Psoas muscle (tissue), 8 donors: ENCODE measurements around the gene PARVB. TPM values are rescaled to one million over a fixed set of nuclear protein-coding genes. Genes with fewer than 3 reads are reported as not detected.

Experiments used
- ATAC-seq, 4 donors: fragments of 200-7000 bp; cut with Tn5 transposase; one replicate each; pipeline ENCODE4 v1.9.1; 2020; ENCODE audit warnings: moderate library complexity in 3 of 4, mild to moderate bottlenecking in 2 of 4
- DNase-seq, 2 donors: peaks; one replicate each; pipeline ENCODE4 v3.0.0-alpha.2; 2020
- H3K27ac ChIP-seq: fragments of 200-600 bp; one replicate; pipeline ENCODE4 v1.8.0; 2022
- H3K27me3 ChIP-seq, 3 donors: fragments of 200-600 bp in 1 of 3; one replicate each; pipeline versions ENCODE4 v1.6.1 to v1.8.0; 2013 to 2022; ENCODE audit warnings: low read length in 2 of 3, mild to moderate bottlenecking in 2 of 3, moderate library complexity in 1 of 3; ENCODE audit not compliant: insufficient read depth in 3 of 3
- H3K36me3 ChIP-seq, 2 donors: fragments of 200-600 bp in 1 of 2; one replicate each; pipeline versions ENCODE4 v1.6.1 to v1.8.0; 2013 to 2022; ENCODE audit warnings: low read depth in 1 of 2, mild to moderate bottlenecking in 1 of 2, moderate library complexity in 1 of 2; ENCODE audit not compliant: insufficient read depth in 1 of 2
- H3K4me1 ChIP-seq: fragments of 200-600 bp; one replicate; pipeline ENCODE4 v1.8.0; 2022
- H3K4me3 ChIP-seq: fragments of 200-600 bp; one replicate; pipeline ENCODE4 v1.8.0; 2022; ENCODE audit warnings: mild to moderate bottlenecking
- H3K9me3 ChIP-seq: fragments of 200-600 bp; one replicate; pipeline ENCODE4 v1.8.0; 2022
- WGBS, 3 donors: extraction: QIAGEN DNeasy Blood & Tissue Kit; methylation state at CpG; one replicate each; pipeline versions ENCODE4 v1.1.6 to v1.1.7; 2013; 5-methylcytosine and 5-hydroxymethylcytosine counted together
- intact Hi-C, 2 donors: fragments of 100-400 bp; cut with DNase I; formaldehyde crosslinking; loops; one replicate each; pipeline versions ENCODE4 v1.11.0 to v1.14.2; 2022
- polyA plus RNA-seq, 3 donors: library from polyadenylated mRNA; stranded (reverse); fragments of 200-250 nt; gene quantifications; one replicate each; pipeline ENCODE4 v1.2.3, GENCODE V29; 2013
- total RNA-seq, 4 donors: library from RNA; stranded (reverse); fragmentation: NEBNext Ultra II Directional in 2 of 4; extraction: Animal tissue kit (Norgen Biotek cat#: 25700) in 2 of 4; gene quantifications; one replicate each; pipeline versions ENCODE4 v1.2.1 to v1.2.4, GENCODE V29; 2021 to 2023
- TF ChIP-seq, protein P1 (sequence below): fragments of 200-600 bp; IDR thresholded peaks from one replicate; pipeline ENCODE4 v1.8.0; 2022; ENCODE audit warnings: antibody characterized with exemption
- donor health status: healthy with polysubstance abuse.
- donor health status: DM: no; HTN: no; CAD: no; lungs with moderate emphysema.
- donor health status: Bipolar disorder and iron deficiency.
- donor health status: healthy.
- donor health status: DM: yes; HTN: yes; CAD: no.
- donor health status: DM: no; HTN: no; CAD: no.
- donor health status: DM: no; HTN: no; CAD: no.
- donor health status: DM: yes; HTN: yes; CAD: no.

Gene PARVB
- total and polyA plus RNA-seq, 7 donors: 84.5 to 172 (median 103) TPM

GRCh38 chr22:43980579-43980978 lies 43.5 kb upstream of the PARVB start:
- Histone ChIP-seq H3K27me3 (no peaks in the 10 kb centered on the region), H3K9me3 (no peaks in the 10 kb centered on the region), H3K4me3 (no peak overlapping the region), H3K4me1 (no peaks in the 10 kb centered on the region), H3K36me3 (peaks cover 15 to 100% of the 10 kb centered on the region in 2 donors), H3K27ac (no peak overlapping the region)
- TF ChIP-seq, protein P1, sequence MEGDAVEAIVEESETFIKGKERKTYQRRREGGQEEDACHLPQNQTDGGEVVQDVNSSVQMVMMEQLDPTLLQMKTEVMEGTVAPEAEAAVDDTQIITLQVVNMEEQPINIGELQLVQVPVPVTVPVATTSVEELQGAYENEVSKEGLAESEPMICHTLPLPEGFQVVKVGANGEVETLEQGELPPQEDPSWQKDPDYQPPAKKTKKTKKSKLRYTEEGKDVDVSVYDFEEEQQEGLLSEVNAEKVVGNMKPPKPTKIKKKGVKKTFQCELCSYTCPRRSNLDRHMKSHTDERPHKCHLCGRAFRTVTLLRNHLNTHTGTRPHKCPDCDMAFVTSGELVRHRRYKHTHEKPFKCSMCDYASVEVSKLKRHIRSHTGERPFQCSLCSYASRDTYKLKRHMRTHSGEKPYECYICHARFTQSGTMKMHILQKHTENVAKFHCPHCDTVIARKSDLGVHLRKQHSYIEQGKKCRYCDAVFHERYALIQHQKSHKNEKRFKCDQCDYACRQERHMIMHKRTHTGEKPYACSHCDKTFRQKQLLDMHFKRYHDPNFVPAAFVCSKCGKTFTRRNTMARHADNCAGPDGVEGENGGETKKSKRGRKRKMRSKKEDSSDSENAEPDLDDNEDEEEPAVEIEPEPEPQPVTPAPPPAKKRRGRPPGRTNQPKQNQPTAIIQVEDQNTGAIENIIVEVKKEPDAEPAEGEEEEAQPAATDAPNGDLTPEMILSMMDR: no peak
- intact Hi-C loops: no loop called here
- no peak for DNase-seq
- 92 to 98% (median 97%) methylated on average over 7 of the region's 7 CpGs for WGBS, 3 donors
- no peak for ATAC-seq

- ATAC-seq (no peak), DNase-seq (no peak)
- Histone ChIP-seq H3K9me3 (no peaks in the 10 kb centered on the region), H3K4me1 (no peaks in the 10 kb centered on the region), H3K36me3 (peaks cover 15 to 100% of the 10 kb centered on the region in 2 donors), H3K4me3 (no peak overlapping the region), H3K27ac (no peak overlapping the region), H3K27me3 (no peaks in the 10 kb centered on the region)
- intact Hi-C loops: no loop called here
- WGBS, 3 donors: 93 to 95% (median 94%) methylated on average over 17 of the region's 17 CpGs
- TF ChIP-seq, protein P1: no peak
These were observed 43.1 kb upstream of the PARVB start for GRCh38 chr22:43980996-43981395.

DNA sequence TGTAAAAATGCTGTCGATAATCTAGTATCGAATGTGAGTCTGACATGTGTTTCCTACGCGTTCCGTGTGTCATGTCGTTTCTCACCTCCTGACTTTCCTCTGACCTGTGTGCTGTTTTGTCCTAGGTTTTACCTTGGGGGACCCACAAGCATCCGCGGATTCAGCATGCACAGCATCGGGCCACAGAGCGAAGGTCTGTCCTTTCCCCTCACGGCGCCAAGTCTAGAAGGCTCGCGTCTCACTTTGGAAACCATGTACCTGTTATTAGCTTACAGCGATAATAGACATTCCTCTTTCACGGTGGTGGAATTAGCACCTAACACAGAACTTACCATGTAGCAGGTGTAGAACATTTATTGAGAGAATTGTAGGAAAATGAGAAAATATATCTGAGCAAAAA lies 40.3 kb upstream of the PARVB start:
- no peak for DNase-seq
- Histone ChIP-seq H3K36me3 (peaks cover 5 to 99% of the 10 kb centered on the region in 2 donors), H3K9me3 (no peaks in the 10 kb centered on the region), H3K27ac (no peak overlapping the region), H3K4me1 (peaks cover 12% of the 10 kb centered on the region), H3K4me3 (no peak overlapping the region), H3K27me3 (no peaks in the 10 kb centered on the region)
- TF ChIP-seq, protein P1: no peak
- intact Hi-C loops: no loop called here
- 92 to 96% (median 95%) methylated on average over 16 of the region's 16 CpGs for WGBS, 3 donors
- ATAC-seq: no peak

DNA sequence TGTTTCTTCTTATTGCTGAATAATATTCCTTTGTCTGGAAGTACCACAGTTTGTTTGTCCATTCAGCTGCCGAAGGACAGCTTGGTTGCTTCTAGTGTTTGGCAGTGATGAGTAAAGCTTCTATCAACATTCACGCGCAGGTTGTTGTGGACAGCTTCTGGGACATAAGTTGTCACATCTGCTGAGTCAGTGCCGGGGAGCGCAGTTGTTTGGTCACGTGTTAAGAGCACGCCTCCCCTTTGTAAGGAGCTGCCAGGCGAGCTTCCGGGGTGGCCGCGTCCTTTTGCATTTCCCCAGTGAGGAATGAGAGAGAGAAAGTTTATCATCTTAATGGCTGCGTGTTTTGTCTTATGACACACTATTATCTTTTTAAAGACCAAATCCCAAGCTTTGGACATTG lies 38.6 kb upstream of the PARVB start:
- intact Hi-C loops: no loop called here
- DNase-seq (peak; percentile 49 to 80), ATAC-seq (peak; percentile 74 to 94 (median 90))
- Histone ChIP-seq H3K36me3 (peaks cover 0 to 99% of the 10 kb centered on the region in 2 donors), H3K4me1 (peaks cover 14% of the 10 kb centered on the region), H3K27ac (peak overlapping the region; percentile 33), H3K27me3 (no peaks in the 10 kb centered on the region), H3K4me3 (no peak overlapping the region), H3K9me3 (no peaks in the 10 kb centered on the region)
- TF ChIP-seq, protein P1: no peak
- 68 to 89% (median 79%) methylated on average over 12 of the region's 12 CpGs for WGBS, 3 donors

GRCh38 chr22:43988116-43988820 lies 35.8 kb upstream of the PARVB start:
- TF ChIP-seq, protein P1: no peak
- Histone ChIP-seq H3K4me1 (peaks cover 14% of the 10 kb centered on the region), H3K9me3 (no peaks in the 10 kb centered on the region), H3K36me3 (peaks cover 0 to 97% of the 10 kb centered on the region in 2 donors), H3K27ac (peak overlapping the region; percentile 28), H3K27me3 (no peaks in the 10 kb centered on the region), H3K4me3 (no peak overlapping the region)
- DNase-seq (no peak), ATAC-seq (peak; percentile 55 to 64 (median 62))
- intact Hi-C loops: no loop called here
- WGBS, 3 donors: 19 to 29% (median 26%) methylated on average over 8 of the region's 8 CpGs
